Measurements from ENCODE around the gene NOL12.
"Not testable (repeated sequence)": the region's sequence is repeated elsewhere in the genome, so short reads cannot be mapped to it uniquely, and the experiment has no call there.

NOL12 gene

DNA sequence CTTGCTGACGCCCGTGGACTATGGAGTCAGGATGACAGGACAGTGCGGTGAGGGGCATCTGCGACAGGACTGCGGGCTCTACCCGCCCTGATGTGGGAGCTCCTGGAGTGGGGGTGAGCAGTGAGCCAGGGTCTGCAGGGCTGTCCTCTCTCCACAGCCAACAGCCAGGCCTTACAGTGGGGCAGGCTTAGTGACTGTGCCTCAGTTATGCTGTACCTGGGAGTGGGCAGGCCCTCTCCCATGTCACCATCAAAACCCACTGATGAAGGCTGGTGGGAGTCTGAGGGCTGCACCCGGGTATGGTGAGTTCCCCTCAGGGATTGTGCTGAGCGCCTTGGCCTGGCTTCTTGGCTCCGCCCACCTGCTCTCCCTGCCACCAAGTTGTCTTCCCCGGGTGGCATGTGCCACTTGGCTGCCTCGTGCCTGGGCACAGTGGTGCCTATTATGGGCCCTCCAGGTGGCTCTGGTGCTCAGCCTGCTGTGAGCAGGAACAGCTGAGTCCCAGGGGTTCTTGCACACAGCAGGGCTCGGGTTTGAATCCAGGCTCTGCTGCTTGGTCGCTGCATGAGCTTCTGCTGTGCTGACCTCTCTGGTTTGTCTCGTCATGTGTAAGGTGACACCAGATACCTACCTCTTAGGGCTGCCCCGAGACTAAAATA lies 6.6 kb downstream of the NOL12 start:
- Histone ChIP-seq H4K20me1 (ENCODE audit: control insufficient read depth, insufficient read depth, low read depth, low read length) (no peaks in the 10 kb centered on the region), H3K27ac (ENCODE audit: low read depth, low read length) (no peak overlapping the region), H3K9me2 (replicated peaks; ENCODE audit: control insufficient read depth, low read length) (no peaks in the 10 kb centered on the region), H3K4me3 (ENCODE audit: low read length) (no peak overlapping the region), H3F3A (ENCODE audit: control insufficient read depth, insufficient read depth) (peaks cover 9% of the 10 kb centered on the region; the same call in 1 of the 2 replicates), H3K27me3 (ENCODE audit: control insufficient read depth, low read length) (no peaks in the 10 kb centered on the region), H3K4me2 (ENCODE audit: low read length) (no peak overlapping the region), H3K9me3 (ENCODE audit: control insufficient read depth, insufficient read depth, low read length) (no peaks in the 10 kb centered on the region), H3K4me1 (ENCODE audit: control insufficient read depth, low read length) (peaks cover 15% of the 10 kb centered on the region), H3K36me3 (ENCODE audit: control insufficient read depth, low read length) (peaks cover 46% of the 10 kb centered on the region), H3K79me2 (ENCODE audit: control insufficient read depth, low read length) (peaks cover 14% of the 10 kb centered on the region)
- no peak for TF ChIP-seq EZH2phosphoT487 (IDR thresholded peaks at IDR 0.05; ENCODE audit: borderline replicate concordance, low read length)
- TF ChIP-seq, protein P1, sequence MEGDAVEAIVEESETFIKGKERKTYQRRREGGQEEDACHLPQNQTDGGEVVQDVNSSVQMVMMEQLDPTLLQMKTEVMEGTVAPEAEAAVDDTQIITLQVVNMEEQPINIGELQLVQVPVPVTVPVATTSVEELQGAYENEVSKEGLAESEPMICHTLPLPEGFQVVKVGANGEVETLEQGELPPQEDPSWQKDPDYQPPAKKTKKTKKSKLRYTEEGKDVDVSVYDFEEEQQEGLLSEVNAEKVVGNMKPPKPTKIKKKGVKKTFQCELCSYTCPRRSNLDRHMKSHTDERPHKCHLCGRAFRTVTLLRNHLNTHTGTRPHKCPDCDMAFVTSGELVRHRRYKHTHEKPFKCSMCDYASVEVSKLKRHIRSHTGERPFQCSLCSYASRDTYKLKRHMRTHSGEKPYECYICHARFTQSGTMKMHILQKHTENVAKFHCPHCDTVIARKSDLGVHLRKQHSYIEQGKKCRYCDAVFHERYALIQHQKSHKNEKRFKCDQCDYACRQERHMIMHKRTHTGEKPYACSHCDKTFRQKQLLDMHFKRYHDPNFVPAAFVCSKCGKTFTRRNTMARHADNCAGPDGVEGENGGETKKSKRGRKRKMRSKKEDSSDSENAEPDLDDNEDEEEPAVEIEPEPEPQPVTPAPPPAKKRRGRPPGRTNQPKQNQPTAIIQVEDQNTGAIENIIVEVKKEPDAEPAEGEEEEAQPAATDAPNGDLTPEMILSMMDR (IDR thresholded peaks at IDR 0.05; ENCODE audit: low read depth, low read length, poor library complexity, severe bottlenecking): no peak

- H3K27me3 ChIP-seq (ENCODE audit: control insufficient read depth, low read length); H3K79me2 ChIP-seq (ENCODE audit: control insufficient read depth, low read length); H4K20me1 ChIP-seq (ENCODE audit: control insufficient read depth, insufficient read depth, low read depth, low read length); H3K4me2 ChIP-seq (ENCODE audit: low read length); H3F3A ChIP-seq (ENCODE audit: control insufficient read depth, insufficient read depth); H3K9me2 ChIP-seq (replicated peaks; ENCODE audit: control insufficient read depth, low read length); H3K4me3 ChIP-seq (ENCODE audit: low read length); H3K9me3 ChIP-seq (ENCODE audit: control insufficient read depth, insufficient read depth, low read length); H3K27ac ChIP-seq (ENCODE audit: low read depth, low read length): not testable (repeated sequence)
- Histone ChIP-seq H3K36me3 (ENCODE audit: control insufficient read depth, low read length) (peaks cover 32% of the 10 kb centered on the region), H3K4me1 (ENCODE audit: control insufficient read depth, low read length) (peaks cover 15% of the 10 kb centered on the region)
Measured at GRCh38 chr22:37694131-37694530, 8.0 kb downstream of the NOL12 start.

DNA sequence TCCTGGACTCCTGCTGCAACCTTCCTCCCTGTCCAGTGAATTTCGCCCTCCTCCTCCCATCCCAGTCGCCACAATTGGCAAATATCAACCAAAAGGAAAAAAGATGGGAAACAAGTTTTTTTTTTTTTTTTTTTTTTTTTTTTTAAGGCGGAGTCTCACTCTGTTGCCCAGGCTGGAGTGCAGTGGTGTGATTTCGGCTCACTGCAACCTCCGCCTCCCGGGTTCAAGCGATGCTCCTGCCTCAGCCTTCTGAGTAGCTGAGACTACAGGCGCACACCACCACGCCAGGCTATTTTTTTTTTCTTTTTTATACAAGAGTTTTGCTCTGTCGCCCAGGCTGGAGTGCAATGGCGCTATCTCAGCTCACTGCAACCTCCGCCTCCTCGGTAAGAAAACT lies 10.1 kb downstream of the NOL12 start:
- peaks cover 15% of the 10 kb centered on the region for H3K4me1 ChIP-seq (ENCODE audit: control insufficient read depth, low read length)
- not testable (repeated sequence) for H3K9me3 ChIP-seq (ENCODE audit: control insufficient read depth, insufficient read depth, low read length); H3F3A ChIP-seq (ENCODE audit: control insufficient read depth, insufficient read depth); H3K27me3 ChIP-seq (ENCODE audit: control insufficient read depth, low read length); H3K9me2 ChIP-seq (replicated peaks; ENCODE audit: control insufficient read depth, low read length); H4K20me1 ChIP-seq (ENCODE audit: control insufficient read depth, insufficient read depth, low read depth, low read length); H3K27ac ChIP-seq (ENCODE audit: low read depth, low read length); H3K79me2 ChIP-seq (ENCODE audit: control insufficient read depth, low read length)
- H3K4me2 ChIP-seq (ENCODE audit: low read length): peak overlapping the region; percentile 74
- peaks cover 15% of the 10 kb centered on the region for H3K36me3 ChIP-seq (ENCODE audit: control insufficient read depth, low read length)
- H3K4me3 ChIP-seq (ENCODE audit: low read length): peak overlapping the region; percentile 55

- no peaks in the 10 kb centered on the region for H3K27me3 ChIP-seq (ENCODE audit: control insufficient read depth, low read length)
- peak within 1 kb of the TSS; percentile 55 for H3K4me3 ChIP-seq (ENCODE audit: low read length)
- H3K4me2 ChIP-seq (ENCODE audit: low read length): peak within 1 kb of the TSS; percentile 74
- H3F3A ChIP-seq (ENCODE audit: control insufficient read depth, insufficient read depth): peaks cover 9% of the 10 kb centered on the region; the same call in 1 of the 2 replicates
- no peaks in the 10 kb centered on the region for H3K79me2 ChIP-seq (ENCODE audit: control insufficient read depth, low read length)
- no peak within 1 kb of the TSS for H3K27ac ChIP-seq (ENCODE audit: low read depth, low read length)
- peaks cover 15% of the 10 kb centered on the region for H3K4me1 ChIP-seq (ENCODE audit: control insufficient read depth, low read length)
- no peaks in the 10 kb centered on the region for H3K9me3 ChIP-seq (ENCODE audit: control insufficient read depth, insufficient read depth, low read length)
- no peaks in the 10 kb centered on the region for H4K20me1 ChIP-seq (ENCODE audit: control insufficient read depth, insufficient read depth, low read depth, low read length)
- H3K9me2 ChIP-seq (replicated peaks; ENCODE audit: control insufficient read depth, low read length): no peaks in the 10 kb centered on the region
- H3K36me3 ChIP-seq (ENCODE audit: control insufficient read depth, low read length): peaks cover 12% of the 10 kb centered on the region
- no peak for TF ChIP-seq EZH2phosphoT487 (IDR thresholded peaks at IDR 0.05; ENCODE audit: borderline replicate concordance, low read length)
- TF ChIP-seq, protein P1 (IDR thresholded peaks at IDR 0.05; ENCODE audit: low read depth, low read length, poor library complexity, severe bottlenecking): peak; percentile 57
Measured at GRCh38 chr22:37696657-37697537, 10.8 kb downstream of the NOL12 start, which contains the start of gene TRIOBP. TRIOBP (plus strand) TSS chr22:37697048; CDS start chr22:37701366, 4,318 bp downstream.
